NK-92 treated with Interleukin-12 subunit alpha and Interleukin-12 subunit beta, amount 100 ng/mL, for 24 hours (cell line): ENCODE measurements around the gene ALK.

Experiments used
- DNase-seq: peaks from one replicate; lab custom pipeline; 2025; lab: John Stamatoyannopoulos, UW

The ALK gene

DNA sequence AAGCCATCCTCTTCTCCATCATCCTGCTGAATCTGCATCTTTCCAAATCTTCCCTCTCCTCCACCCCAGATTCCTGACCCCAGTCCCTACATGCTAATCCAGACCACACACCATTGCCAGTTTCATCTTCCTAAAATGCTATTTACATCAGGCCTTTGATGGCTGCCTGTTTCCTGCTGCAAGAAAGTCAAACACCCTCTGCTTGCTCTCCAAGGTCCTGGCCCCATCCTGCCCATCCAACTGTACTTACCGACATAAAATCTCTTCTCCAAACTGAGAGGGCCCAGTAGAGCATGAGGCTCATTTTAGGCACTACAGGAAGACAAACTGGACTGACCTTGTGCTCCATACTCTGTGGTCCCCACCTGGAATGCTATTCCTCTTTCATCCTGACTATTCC lies 19.0 kb downstream of the ALK start:
- DNase-seq = no peak

DNA sequence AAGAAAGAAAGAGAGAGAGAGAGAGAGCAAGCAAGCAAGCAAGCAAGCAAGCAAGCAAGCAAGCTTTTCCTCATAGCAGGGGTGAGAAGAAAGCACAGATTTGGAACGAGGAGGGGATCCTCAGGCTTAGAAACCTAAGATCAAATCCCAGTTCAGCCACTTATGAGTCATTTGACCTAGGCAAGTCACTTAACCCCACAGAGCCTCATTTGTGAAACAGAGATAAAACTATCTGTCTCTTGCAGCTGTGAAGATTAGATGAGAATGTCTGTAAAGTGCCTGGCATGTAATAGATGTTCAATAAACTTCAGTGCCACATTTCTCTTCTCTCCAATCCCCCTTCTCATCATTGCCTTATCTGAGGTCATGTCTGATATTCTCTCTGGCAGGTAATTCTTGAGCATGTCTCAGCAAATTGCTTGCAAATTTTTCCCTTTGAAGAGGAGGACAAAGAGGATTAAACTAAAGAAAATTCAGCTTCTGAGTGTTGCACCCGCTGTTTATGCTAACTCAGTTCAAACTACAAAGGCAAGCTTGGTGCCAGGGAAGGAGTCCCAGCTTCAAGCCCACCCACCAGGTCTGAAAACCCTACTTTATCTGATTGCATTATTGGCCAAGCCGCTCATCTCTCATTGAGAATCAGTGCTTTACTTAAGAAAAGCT lies 20.3 kb downstream of the ALK start:
- no peak for DNase-seq

GRCh38 chr2:29898999-29899398 lies 22.4 kb downstream of the ALK start:
- DNase-seq = no peak

GRCh38 chr2:29894822-29895614 lies 26.4 kb downstream of the ALK start:
- no peak for DNase-seq

- DNase-seq = no peak
These were observed 28.7 kb downstream of the ALK start for GRCh38 chr2:29892585-29893259.

DNA sequence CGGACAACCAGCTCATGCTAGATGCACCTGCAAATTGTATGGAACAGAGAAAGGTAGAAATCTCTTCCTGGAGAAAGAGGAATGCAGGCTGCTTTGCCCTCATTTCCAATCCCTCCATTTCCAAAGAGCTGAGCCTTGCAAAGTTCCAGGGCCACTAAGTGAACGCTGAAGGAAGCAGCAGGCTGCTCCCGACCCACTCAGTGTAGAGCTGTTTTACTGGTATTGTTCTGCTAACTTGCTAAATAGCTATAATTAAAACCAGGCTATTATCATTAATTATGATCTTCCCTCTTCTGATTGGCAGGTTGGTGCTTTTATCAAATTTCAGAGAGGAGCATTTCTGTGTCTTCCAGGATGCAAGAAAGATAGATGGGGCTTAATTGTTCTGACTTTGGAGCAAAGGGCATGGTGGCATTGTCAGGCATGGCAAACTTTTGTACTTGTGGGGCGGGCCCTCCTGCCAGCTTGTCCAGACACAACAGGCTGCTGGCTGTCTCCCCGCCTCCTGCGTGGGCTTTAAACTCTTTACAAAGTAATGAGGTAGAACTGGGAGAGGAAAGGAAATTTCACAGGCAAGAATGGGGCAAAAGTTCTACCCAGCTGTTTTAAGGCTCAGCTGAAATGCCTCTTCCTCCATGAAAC lies 40.2 kb downstream of the ALK start:
- DNase-seq = no peak

DNA sequence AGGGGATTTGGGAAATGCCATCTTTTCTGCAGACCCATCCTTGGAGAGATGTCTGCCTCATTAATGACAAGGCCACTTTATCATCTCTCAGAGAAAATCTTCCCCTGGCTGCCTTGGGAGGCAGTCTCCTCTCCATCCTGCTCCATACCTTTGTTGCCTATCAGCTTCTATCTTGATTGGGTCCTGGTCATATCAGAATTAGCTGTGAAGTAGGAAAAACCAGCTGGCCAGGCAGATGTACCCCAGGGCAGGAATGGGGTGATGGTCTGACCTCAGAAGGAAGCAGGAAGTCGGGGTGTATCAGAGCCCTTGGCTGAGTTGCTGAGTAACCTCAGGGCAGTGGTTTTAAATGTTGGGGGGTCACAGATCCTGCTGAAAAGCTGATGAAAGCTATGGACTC lies 41.3 kb downstream of the ALK start:
- DNase-seq = no peak

- DNase-seq = no peak
These were observed 41.9 kb downstream of the ALK start for GRCh38 chr2:29879456-29879855.

DNA sequence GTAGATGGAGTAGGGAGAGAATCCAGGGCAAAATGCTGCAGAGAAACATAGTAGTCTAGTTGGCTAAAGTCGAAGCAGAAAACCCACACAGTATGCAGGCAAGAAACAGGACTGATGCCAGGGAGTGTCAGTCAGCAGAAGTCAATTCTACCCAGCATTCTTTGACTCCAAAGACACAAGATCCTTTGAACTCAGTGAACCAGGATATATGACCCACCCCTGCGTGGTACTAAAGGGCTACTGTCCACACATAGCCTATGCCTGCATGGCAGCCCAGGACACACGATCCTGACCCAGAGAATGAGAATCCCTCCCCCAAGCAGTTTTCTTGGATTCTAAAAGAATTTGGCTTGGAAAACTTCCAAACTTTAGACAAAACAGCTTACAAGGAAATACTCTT lies 42.5 kb downstream of the ALK start:
- no peak for DNase-seq

DNA sequence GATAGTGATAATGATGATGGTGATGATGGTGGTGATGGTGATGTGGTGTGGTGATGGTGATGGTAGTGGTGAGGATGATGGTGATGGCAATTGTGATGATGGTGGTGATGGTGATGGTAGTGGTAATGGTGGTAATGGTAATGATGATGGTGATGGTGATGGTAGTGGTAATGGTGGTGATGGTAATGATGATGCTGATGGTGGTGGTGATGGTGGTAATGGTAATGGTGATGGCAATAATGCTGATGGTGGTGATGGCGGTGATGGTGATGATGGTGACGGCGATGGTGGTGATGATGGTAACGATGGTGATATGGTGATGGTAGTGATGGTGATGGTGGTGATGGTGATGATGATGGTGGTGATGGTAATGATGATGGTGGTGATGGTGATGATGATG lies 45.0 kb downstream of the ALK start:
- no peak for DNase-seq

GRCh38 chr2:29874745-29875144 lies 46.6 kb downstream of the ALK start:
- no peak for DNase-seq

DNA sequence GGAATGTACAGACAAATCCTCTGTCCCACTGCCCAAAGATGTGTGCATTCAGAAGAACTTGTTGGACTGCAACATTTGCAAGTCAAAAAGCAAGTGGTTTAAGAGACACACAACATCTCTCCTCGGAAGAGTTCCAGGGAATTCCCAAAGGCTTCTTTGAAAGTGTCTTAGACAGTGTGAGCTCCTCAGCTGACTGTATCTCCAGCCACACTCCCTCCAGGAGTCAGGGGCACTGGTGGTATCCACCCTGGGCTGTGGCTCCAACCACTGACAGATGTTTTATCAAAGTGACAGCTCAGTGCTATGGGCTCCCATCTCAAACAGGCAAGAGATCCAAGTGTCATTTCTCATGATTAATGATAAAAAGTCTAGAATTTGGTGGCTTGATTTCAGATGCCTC lies 48.5 kb downstream of the ALK start:
- no peak for DNase-seq

GRCh38 chr2:29871541-29871940 lies 49.8 kb downstream of the ALK start:
- no peak for DNase-seq

DNA sequence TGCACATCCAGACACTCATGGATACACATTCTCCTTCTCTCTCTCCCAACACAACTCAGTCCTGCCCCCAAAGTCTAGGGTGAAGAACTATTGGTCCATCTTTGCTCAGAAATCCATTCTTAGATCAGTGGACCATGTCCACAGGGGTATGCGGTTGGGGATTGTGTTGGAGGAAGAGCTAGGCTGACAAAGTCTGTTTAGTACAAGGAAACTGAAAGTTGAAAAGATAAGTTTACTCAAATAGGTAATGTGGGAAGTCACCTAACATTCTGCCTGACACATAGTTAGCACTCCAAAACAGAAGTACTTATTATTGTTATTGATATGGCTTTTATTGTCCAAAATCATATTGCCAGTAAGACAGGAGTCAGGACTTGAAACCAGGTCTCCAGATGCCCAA lies 55.9 kb downstream of the ALK start:
- no peak for DNase-seq

GRCh38 chr2:29864988-29865387 lies 56.4 kb downstream of the ALK start:
- DNase-seq = no peak

DNA sequence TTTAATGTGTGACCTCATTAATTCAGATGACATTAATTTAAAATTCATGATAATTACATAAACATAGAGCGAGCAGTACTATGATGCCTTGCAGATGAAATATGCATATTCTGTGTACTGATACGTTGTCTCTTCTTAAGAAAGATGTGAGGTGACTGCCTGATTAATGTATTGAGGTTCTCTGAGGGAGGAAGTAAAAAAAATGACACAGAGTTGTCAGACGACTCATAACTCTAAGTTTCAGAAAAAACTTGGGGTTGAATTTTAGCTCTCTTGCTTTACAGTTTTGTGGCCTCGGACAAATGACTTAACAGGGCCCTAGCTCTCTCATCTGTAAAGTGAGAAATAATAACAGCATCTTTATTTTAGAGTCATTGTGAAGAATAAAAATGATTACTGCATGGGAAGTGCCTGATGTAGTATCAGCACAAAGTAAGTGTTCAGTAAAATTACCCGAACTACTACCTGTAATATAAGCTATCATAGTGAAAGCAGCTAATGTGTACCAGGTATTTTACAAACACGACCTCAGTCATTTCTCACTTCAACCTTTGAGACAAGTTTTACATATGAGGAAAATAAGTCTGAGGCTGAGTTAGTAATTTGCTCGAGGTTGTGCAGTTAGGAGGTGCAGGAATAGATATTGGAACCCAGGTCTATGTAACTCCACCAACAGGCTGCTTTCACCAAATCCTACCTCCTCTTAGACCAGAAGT lies 65.3 kb downstream of the ALK start:
- DNase-seq = no peak

GRCh38 chr2:29850794-29851193 lies 70.6 kb downstream of the ALK start:
- DNase-seq = no peak

- no peak for DNase-seq
These were observed 72.6 kb downstream of the ALK start for GRCh38 chr2:29848566-29849310.

GRCh38 chr2:29847886-29848285 lies 73.5 kb downstream of the ALK start:
- no peak for DNase-seq

- no peak for DNase-seq
These were observed 76.6 kb downstream of the ALK start for GRCh38 chr2:29844713-29845326.
